Nephron progenitor cell (in vitro differentiated cells): ENCODE results near the gene RSBN1L.

Experiments
- DNase-seq: peaks from one replicate; pipeline ENCODE4 v3.0.0; 2021
- H3K27ac Mint-ChIP-seq: 2 replicates; pipeline ENCODE4 v1.8.0; 2021; ENCODE audit warnings: mild to moderate bottlenecking, moderate library complexity, mixed read lengths
- H3K27me3 Mint-ChIP-seq: 2 replicates; pipeline ENCODE4 v1.8.0; 2021; ENCODE audit warnings: mild to moderate bottlenecking, low read depth, mixed read lengths; ENCODE audit not compliant: poor library complexity
- H3K36me3 Mint-ChIP-seq: 2 replicates; pipeline ENCODE4 v1.8.0; 2021; ENCODE audit warnings: low read depth, mixed read lengths
- H3K4me1 Mint-ChIP-seq: 2 replicates; pipeline ENCODE4 v1.8.0; 2021; ENCODE audit warnings: mixed read lengths
- H3K4me3 Mint-ChIP-seq: 2 replicates; pipeline ENCODE4 v1.8.0; 2021; ENCODE audit warnings: mild to moderate bottlenecking, moderate library complexity, mixed read lengths
- H3K9me3 Mint-ChIP-seq: 2 replicates; pipeline ENCODE4 v1.8.0; 2021; ENCODE audit warnings: mild to moderate bottlenecking, moderate library complexity, mixed read lengths
- CTCF ChIP-seq: fragments of 200-600 bp; sonication (generic); IDR thresholded peaks from 2 replicates; pipeline ENCODE4 v1.5.0; 2021; ENCODE audit warnings: antibody characterized with exemption

The RSBN1L gene

DNA sequence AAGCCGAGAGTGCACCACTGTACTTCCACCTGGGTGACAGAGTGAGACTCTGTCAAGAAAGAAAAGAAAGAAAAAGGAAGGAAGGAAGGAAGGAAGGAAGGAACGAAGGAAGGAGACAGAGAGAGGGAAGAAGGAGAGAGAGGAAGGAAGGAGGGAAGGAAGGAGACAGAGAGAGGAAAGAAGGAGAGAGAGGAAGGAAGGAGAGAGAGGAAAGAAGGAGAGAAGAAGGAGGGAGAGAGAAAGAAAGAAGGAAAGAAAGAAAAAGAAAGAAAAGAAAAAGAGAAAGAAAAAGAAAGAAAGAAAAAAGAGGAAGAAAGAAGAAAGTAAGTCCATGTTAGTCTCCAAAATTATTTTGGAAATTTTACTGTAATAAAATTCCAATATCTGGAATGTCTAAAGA is 33.4 kb upstream of the RSBN1L start:
- H3K9me3 Mint-ChIP-seq: no peaks in the 10 kb centered on the region
- no peak for TF ChIP-seq CTCF
- peaks cover 17% of the 10 kb centered on the region for H3K36me3 Mint-ChIP-seq
- H3K4me3 Mint-ChIP-seq: no peak overlapping the region
- peaks cover 22% of the 10 kb centered on the region for H3K4me1 Mint-ChIP-seq
- peak overlapping the region; percentile 86 for H3K27ac Mint-ChIP-seq
- DNase-seq: no peak
- no peaks in the 10 kb centered on the region for H3K27me3 Mint-ChIP-seq

DNA sequence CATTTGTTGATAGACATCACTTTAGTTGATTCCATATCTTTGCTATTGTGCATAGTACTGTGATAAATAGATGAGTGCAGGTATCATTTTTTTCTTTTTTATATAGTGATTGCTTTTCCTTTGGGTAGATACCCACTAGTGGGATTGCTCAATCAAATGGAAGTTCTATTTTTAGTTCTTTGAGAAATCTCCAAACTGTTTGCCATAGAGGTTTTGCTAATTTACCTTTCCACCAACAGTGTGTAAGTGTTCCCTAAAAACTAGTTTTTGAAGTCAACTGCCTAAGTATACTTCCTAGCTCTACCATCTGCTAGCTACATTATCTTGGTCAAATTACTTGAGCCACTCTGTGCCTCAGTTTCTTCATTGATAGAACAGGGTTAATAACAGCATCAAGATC is 31.5 kb upstream of the RSBN1L start:
- no peak for DNase-seq
- peaks cover 30% of the 10 kb centered on the region for H3K4me1 Mint-ChIP-seq
- H3K36me3 Mint-ChIP-seq: peaks cover 11% of the 10 kb centered on the region
- no peaks in the 10 kb centered on the region for H3K27me3 Mint-ChIP-seq
- H3K4me3 Mint-ChIP-seq: no peak overlapping the region
- no peak overlapping the region for H3K27ac Mint-ChIP-seq
- no peak for TF ChIP-seq CTCF
- H3K9me3 Mint-ChIP-seq: no peaks in the 10 kb centered on the region

- Mint-ChIP-seq H3K27ac (peak overlapping the region; percentile 4), H3K36me3 (peaks cover 11% of the 10 kb centered on the region), H3K9me3 (no peaks in the 10 kb centered on the region), H3K27me3 (no peaks in the 10 kb centered on the region), H3K4me3 (no peak overlapping the region), H3K4me1 (peaks cover 30% of the 10 kb centered on the region)
- DNase-seq: no peak
- no peak for TF ChIP-seq CTCF
Observed at GRCh38 chr7:77665161-77665560, 31.1 kb upstream of the RSBN1L start.

- Mint-ChIP-seq H3K27me3 (no peaks in the 10 kb centered on the region), H3K4me1 (peaks cover 30% of the 10 kb centered on the region), H3K36me3 (peaks cover 15% of the 10 kb centered on the region), H3K9me3 (no peaks in the 10 kb centered on the region), H3K27ac (peak overlapping the region; percentile 98), H3K4me3 (no peak overlapping the region)
- DNase-seq: no peak
- no peak for TF ChIP-seq CTCF
Observed at GRCh38 chr7:77667459-77668086, 28.7 kb upstream of the RSBN1L start.

DNA sequence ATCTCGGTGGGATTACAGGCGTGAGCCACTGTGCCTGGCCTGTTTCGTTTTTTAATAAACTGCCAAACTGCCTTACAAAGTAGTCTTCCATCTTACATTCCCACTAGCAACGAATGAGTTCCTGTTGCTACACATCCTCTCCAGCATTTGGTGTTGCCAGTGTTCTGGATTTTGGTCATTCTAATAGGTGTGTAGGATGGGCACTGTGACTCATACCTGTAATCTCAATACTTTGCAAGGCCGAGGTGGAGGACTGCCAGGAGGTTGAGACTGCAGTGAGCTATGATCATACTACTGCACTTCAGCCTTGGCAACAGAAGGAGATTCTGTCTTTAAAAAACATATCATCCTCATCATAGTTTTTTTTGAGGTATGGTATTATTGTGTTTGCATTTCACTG is 21.4 kb upstream of the RSBN1L start:
- no peak for TF ChIP-seq CTCF
- DNase-seq: no peak
- peaks cover 23% of the 10 kb centered on the region for H3K36me3 Mint-ChIP-seq
- no peaks in the 10 kb centered on the region for H3K4me1 Mint-ChIP-seq
- no peaks in the 10 kb centered on the region for H3K27me3 Mint-ChIP-seq
- H3K9me3 Mint-ChIP-seq: no peaks in the 10 kb centered on the region
- H3K27ac Mint-ChIP-seq: peak overlapping the region; percentile 56
- no peak overlapping the region for H3K4me3 Mint-ChIP-seq

- peaks cover 54% of the 10 kb centered on the region for H3K36me3 Mint-ChIP-seq
- H3K9me3 Mint-ChIP-seq: no peaks in the 10 kb centered on the region
- H3K4me3 Mint-ChIP-seq: no peak overlapping the region
- no peak for TF ChIP-seq CTCF
- peaks cover 9% of the 10 kb centered on the region for H3K4me1 Mint-ChIP-seq
- H3K27ac Mint-ChIP-seq: no peak overlapping the region
- no peaks in the 10 kb centered on the region for H3K27me3 Mint-ChIP-seq
- DNase-seq: no peak
Observed at GRCh38 chr7:77679608-77680007, 16.7 kb upstream of the RSBN1L start.
